HS-27A (cell line): Measurements from ENCODE around the gene GIPC3.
"Not testable (repeated sequence)": the region's sequence is repeated elsewhere in the genome, so short reads cannot be mapped to it uniquely, and the experiment has no call there.

Experiments
- DNase-seq: peaks from one replicate; pipeline ENCODE4 v3.0.0-alpha.2; 2012; ENCODE audit warnings: low read depth, missing footprints

GIPC3 gene

DNA sequence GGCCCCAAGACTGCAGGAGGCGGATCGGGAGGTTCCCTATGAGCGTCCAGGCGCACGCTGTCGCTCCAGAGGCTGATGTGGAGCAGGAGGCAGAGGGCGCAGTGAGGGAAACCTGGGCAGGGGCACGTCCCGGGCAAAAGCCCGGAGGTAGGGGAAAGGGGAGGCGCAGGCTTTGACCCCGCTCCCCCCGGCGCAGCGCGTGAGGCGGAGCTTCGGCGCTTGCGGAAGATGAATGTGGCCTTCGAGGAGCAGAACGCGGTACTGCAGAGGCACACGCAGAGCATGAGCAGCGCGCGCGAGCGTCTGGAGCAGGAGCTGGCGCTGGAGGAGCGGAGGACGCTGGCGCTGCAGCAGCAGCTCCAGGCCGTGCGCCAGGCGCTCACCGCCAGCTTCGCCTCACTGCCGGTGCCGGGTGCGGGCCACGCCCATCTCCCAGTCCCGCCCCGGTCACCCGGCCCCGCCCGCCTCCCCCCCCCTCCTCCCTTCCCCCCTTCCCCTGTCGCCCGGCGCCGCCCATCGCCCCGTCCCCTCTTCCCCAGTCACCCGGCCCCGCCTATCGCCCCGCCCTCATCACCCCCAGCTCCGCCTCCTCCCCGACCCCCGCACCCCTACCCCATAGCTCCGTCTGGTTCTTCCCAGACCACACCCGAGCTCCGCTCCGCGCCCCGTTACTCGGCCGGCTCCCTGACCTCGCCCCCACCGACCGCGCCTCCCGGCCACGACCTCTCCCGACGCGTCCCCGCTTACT, 8.4 kb upstream of the GIPC3 start:
- DNase-seq = no peak

DNA sequence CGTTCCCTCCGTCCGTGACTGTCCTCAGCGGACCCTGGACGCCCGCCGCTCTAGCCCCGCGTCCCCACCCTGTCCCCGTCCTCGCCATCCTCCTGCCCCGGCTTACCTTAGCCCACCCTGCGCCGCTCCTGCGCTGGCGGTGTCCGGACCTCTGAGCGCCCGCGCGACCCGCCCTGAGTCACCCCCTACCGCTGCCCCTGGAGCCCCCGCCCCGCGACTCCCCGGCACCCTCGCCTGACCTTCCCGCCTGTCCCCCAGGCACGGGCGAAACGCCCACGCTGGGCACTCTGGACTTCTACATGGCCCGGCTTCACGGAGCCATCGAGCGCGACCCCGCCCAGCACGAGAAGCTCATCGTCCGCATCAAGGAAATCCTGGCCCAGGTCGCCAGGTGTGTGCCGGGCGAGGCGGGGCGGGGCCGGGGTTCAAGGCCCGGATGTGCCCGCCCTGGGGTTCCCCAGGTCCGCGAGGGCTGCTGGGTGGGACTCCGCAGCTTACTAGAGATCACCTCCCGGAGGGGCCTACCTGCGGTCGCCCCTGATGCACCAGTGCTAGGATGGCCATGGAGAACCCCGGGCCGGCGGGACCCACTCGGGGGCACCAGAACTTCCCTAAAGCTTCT, 7.4 kb upstream of the GIPC3 start:
- DNase-seq = no peak

DNA sequence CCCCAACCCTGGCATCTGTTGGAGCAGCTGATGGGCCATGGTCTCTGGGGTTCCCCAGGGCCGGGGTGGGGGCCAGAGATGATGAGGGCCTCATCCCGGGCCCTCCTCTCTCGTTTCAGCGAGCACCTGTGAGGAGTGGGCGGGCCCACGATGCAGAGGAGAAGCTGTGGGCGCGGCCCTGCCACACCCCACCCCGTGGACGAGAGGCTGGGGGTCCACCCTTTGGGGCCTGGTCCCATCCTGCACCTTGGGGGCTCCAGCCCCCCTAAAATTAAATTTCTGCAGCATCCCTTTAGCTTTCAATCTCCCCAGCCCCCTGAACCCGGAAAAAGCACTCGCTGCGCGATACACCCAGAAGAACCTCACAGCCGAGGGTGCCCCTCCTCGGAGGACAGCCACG, 6.9 kb upstream of the GIPC3 start:
- DNase-seq = no peak

DNA sequence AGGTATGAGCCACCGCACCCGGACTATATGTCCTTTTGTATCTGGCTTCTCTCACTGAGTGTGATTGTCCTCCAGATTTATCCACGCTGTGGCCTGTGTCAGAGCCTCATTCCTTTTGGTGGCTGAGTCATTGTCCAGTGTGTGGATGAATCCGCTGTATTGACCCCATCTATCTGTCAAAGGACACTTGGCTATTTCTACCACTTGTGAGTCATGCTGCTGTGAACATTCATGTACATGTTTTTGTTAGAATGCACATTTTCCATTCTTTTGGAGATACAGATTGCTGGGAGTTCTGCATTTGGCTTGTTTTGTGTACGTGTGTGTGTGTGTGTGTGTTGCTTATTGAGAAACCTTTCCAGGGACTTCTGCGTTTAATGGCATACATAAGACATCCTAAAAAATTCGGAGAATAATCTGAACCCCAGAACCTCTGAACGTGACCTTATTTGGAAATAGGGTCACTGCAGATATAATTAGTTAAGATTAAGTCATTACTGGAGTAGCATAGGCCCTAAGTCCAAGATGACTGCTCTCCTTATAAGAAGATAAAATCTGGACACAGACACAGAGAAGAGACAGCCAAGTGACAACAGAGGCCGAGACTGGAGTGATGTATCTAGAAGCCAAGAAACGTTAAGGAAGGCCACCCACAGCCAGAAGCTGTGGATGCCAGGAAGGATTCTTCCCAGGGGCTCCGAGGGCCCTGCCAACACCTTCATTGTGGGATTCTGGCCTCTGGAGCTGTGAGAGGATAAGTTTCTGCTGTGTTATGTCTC, 4.9 kb upstream of the GIPC3 start:
- peak; percentile 57 for DNase-seq

DNA sequence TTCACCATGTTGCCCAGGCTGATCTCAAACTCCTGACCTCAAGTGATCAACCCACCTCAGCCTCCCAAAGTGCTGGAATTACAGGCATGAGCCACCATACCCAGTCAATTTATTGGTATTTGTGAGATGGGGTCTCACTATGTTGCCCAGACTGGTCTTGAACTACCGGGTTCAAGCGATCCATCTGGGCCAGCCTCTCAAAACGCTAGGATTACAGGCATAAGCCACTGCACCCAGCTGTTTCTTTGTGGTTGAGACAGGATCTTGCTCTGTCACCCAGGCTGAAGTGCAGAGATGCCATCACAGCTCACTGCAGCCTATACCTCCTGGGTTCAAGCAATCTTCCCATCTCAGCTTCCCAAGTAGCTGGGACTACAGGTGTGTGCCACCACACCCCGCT, 3.5 kb upstream of the GIPC3 start:
- DNase-seq = not testable (repeated sequence)

DNA sequence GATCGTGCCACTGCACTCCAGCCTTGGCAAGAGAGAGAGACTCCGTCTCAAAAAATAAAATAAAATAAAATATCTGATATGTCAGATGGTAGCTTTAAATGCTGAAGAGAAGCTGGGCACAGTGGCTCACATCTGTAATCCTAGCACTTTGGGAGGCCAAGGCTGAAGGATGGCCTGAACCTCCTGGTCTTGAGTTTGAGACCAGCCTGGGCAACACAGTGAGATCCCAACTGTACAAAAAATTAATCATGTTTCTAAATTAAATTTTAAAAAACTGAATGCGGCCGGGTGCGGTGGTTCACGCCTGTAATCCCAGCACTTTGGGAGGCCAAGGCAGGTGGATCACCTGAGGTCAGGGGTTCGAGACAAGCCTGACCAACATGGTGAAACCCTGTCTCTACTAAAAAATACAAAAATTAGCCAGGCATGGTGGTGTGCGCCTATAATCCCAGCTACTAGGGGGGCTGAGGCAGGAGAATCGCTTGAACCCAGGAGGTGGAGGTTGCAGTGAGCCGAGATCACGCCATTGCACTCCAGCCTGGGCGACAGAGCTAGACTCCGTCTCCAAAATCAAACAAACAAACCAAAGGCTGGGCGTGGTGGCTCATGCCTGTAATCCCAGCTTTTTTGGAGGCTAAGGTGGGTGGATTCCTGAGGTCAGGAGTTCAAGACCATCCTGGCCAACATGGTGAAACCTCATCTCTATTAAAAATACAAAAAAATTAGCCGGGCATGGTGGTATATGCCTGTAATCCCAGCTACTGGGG, 1.1 kb upstream of the GIPC3 start:
- not testable (repeated sequence) for DNase-seq

DNA sequence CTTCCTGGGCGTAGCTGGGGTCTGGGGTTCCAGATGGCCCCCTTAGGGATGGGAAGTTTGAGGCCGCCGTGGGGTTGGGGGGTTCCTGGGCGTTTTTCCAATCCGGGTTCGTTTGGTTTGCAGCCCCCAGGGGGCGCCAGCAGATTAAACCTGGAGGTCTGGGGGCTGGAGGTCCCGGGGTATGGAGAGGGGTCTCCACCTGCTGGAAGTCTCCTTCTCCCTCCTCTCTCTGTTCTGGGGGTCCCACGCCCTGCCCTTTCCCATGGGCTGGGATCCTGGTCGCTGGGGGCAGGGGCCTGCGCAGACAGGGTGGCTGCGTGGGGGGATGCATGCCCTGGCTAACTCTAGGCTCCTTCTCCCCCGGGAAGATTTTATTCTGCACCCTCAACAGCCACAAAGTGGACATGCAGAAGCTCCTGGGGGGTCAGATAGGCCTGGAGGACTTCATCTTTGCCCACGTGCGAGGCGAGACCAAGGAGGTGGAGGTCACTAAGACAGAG, 899 bp downstream of the GIPC3 start:
- DNase-seq = no peak

DNA sequence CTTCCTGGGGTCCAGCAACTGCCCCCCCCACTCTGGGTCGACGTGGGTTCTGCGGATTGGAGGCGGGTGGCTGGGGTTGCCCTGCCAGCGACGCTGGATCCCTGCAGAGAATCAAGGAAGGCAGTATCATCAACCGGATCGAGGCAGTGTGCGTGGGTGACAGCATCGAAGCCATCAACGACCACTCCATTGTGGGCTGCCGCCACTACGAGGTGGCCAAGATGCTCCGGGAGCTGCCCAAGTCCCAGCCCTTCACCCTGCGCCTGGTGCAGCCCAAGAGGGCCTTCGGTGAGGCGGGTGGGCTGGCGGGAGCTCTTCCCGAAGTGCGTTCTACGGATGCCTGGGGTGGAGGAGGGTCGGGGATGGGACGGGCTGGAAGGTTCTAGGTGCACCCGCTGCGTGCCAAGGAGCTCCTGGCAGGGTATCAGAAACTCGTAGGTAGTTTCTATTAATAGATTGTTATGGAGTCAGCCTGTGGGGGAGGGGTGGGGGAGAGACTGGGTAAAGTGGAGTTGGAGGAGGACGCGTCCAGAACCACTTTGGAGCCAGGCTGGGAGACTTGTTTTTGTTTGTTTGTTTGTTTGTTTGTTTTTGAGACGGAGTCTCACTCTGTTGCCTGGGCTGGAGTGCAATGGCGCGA, 1.5 kb downstream of the GIPC3 start:
- DNase-seq = no peak

DNA sequence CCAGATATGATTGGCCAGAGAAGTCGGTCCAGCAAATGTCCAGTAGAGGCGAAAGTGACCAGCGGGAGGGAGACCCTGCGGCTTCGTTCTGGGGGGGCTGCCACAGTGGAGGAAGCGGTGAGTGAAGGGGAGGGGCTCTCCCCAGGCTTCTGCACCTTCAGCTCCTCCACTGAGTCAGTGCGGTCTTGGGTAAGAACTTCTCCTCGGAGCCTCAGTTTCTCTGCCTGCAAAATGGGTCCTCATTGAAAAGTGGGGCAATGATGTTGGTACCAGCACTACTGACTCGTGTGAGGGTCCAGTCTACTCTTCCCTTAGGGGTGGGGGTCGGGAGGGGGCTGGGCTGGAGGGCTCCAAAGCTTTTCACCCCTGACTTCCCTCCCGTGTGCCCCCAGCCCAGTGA, 4.2 kb downstream of the GIPC3 start:
- no peak for DNase-seq

DNA sequence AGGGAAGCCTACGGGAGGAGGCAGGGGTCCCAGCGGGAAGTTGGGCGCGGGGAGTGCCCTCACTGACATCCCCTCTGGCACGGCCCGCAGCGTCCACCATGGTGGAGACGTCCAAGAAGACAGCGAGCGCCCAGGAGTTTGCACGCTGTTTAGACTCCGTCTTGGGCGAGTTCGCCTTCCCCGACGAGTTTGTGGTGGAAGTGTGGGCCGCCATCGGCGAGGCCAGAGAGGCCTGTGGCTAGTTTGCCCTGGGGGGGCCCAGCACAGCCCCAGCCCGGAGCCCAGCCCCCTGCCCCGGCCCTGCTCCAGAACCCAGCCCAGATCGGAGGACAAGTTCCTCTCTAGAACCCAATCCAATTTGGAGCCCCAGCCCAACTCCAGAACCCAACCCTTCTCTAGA, 4.7 kb downstream of the GIPC3 start:
- DNase-seq = no peak

DNA sequence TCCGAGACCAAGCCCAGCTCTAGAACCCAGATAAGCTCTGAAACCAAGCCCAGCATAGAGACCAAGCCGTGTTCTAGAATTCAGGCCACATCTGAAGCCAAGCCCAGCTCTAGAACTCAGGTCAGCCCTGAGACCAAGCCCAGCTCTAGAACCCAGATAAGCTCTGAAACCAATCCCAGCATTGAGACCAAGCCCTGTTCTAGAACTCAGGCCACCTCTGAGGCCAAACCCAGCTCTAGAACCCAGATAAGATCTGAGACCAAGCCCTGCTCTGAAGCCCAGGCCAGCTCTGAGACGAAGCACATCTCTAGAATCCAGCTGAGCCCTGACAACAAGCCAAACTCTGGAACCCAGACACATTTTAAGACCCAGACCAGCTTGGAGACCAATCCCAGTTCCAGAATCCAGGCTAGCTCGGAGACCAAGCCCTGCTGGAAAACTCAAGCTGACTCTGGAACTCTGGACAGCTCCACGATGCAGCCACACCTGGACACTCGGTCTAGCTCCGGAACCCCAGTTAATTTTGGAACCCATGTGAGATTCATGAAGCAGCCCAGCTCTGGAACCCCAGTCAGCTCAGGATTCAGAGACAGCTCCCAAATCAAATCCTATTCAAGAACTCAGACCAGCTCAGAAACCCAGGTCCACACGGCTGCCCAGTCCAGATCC, 5.8 kb downstream of the GIPC3 start:
- no peak for DNase-seq

DNA sequence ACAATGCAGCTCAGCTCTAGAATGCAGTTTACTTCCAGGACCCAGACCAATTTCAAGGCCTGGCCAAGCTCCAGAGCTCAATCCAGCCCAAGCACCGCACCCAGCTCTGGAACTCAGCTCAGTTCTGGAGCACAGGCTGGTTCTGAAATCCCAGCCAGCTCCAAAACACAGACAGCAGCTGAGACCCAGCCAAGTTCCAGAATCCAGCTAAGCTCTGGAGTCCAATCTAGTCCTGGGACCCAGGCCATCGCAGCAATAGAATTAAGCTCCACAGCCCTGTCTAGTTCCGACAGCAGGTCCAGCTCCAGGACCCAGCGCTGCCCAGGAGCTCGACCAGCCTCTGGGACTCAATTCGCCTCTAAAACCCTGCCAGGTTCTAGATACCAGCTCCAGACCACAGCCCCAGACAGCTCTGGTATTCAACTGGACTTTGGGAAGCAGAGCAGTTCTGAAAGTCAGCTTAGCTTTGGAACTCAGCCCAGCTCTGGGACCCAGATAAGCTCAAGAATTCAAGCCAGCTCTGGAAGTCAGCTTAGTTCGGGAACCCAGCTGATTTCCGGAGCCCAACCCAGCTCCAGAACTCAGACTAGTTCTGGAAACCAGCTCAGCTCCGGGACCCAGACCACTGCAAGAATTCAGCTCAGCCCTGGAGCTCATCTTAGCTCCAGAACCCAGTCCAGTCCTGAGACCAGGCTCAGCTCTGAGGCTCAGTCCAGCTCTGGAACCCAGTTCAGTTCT, 6.8 kb downstream of the GIPC3 start:
- no peak for DNase-seq

DNA sequence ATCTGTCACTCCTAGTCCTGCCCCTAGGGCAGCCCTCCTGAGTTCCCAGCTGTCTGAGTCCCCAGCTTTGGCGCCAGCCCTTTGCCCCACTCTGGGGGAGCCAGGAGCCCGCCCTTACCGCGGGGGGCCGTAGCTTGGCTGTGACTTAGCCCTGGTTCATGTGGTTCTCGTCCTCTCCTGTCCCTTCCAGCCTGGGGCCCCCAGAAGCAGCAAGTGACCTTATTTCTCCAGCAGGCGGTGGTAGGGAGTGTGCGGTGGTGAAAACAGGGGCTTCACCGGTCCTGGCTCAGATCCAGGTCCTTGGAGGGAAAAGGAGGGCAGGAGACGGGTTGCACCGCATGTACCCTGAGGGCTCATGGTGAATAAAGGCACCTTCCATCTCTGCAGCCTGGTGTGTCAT, 7.9 kb downstream of the GIPC3 start:
- no peak for DNase-seq

DNA sequence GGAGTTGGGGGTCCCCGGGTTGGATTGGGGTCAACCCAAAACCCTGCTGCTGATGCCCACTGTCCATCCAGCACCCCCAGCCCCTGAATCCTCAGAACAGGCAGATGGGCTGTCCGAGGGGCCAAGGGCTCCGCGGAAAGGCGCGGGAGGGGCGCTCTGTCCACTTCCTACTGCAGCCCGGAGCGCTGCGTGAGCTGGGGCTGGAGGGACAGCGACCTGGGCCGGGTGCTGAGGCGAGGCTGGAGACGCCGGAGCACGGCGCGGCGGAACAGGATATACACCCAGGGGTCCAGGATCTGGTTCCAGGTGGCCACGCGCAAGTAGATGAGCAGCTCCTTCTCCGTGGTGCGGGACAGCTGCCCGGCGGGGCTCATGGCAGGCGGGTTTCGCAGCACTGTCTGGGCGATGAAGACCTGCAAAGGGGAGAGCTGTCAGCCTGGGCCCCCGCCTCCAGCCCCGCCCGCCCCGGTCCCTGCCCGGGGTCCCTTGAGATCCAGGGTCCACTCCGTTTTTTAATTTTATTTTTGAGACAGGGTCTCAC, 10.3 kb downstream of the GIPC3 start:
- no peak for DNase-seq

DNA sequence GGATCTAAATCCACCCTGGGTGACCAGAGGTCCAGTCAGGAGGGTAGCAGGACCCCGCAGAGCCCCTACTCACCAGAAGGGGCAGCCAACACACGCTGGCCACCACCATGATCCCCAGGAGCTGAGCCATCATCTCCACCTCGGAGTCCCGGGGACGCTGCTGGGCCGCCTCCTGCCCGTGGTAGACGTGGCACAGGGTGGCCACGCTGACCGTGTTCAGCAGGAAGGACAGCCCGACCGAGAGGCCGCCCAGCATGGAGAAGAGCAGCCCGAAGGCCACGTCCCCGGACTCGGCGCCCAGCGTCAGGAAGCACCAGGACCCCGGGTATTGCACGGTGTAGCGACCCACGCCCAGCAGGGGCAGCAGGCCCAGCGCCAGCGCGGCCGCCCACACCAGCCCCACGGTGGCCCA, 14.5 kb downstream of the GIPC3 start:
- no peak for DNase-seq

DNA sequence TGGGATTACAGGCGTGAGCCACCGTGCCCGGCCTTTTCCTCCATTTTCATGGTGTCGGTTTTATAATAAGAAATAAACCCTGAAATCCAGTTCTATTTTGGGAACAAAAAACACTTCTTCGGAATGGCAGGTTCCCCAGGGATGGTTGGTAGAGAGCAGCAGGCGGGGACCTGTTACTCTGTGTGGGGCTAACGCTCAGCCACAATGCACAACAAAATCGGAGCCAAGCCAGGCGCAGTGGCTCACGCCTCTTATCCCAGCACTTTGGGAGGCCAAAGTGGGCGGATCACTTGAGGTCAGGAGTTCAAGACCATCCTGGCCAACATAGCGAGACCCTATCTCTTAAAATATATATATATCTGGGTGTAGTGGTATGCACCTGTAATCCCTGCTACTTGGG, 15.7 kb downstream of the GIPC3 start:
- no peak for DNase-seq

DNA sequence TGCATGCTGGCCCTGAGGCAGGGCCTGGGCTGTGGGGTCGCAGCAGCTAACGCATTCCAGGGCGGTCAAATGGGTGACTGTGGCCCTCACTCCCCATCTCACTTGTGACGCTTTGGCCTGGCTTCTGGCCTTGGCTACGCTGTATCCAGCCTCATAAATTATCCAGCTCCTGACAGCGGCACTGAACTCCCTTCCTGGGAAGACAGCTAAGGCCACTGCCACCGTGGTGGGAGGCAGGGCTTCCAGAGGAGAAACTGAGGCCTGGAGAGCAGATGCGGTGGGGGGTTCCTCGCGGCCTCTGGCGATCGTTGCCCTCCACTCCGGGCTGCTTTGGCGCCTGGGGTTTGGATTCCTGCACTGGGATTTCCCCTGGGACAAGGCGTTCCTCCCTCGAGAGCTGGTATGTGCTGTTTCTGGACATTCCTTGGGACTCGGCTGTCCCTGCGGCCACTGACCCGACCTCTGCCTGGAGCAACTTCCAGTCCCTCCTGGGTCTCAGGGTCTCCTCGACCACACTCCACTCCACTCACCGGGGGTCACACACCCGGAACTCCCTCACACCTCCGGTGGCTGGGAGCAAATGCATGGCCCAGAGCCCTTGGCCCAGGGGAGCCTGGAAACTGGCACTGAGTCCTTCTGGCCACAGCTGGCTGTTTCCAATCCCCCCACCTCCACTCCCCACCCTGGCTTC, 18.0 kb downstream of the GIPC3 start:
- no peak for DNase-seq

DNA sequence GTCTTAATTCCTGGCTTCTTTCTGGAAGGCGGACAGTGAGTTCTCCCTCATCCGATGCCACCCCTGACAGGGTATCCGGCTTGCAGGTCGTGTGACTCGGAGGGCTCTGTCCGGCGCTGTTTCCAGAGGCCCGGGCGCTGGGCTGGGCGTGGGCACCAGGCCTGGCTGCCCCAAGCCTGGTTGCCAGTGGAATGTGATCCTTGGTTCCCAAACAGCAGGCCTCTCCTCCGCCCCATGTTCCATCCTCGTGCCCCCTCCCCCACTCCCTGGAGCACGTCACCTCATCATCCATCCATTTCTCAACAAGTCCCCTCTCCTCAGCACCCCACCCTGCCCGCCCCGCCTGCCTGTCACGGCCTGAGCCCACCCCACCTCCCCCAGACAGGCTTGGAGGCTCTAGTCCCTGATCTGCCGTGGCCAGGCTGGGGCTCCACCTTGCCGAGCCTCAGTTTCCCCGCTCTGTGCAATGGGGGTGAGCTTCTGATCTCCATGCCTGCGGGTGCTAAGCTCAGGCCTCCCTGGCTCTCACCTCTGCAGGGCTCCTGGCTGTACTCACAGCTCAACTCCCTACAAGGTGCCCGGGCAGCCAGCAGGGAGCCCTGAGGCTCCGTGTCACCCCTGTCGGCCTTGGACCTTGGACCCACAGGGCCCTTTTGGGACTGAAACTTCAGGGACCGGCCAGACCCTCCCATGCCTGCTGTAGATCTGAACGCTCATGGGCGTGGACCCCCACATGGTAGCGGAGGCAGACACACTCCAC, 19.1 kb downstream of the GIPC3 start:
- no peak for DNase-seq

DNA sequence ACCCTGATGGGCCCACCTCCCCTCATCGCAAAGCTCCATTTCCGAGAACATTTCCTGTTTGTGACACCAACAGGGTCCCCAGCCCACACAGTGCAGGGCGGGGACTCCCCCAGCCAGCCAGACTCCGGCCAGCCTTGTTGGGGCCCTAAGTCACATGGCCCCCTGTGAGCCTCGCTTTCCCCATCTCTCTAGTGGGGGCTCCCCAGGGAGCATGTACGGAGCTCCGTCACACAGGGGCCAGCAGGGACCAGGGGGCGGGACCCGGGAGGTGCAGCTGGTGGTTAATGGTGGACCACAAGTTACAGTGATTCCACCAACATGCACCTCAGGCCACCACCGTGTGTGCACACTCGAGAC, 19.7 kb downstream of the GIPC3 start:
- no peak for DNase-seq
